Subcutaneous adipose tissue (tissue), 4 donors: Measurements from ENCODE around the gene MAP2K1. TPM values are rescaled to one million over a fixed set of nuclear protein-coding genes. Genes with fewer than 3 reads are reported as not detected.

Source experiments
- CTCF ChIP-seq: fragments of 450-650 bp; IDR thresholded peaks from one replicate; pipeline ENCODE4 v1.5.1; 2016; ENCODE audit warnings: low read depth, mild to moderate bottlenecking, control low read depth, antibody characterized with exemption, moderate library complexity
- total RNA-seq, 4 donors: library from RNA; depleted of rRNA; stranded (reverse); fragments of >200 nt; gene quantifications; one replicate each; pipeline ENCODE4 v1.1.0, GENCODE V29; 2016

MAP2K1 gene
- total RNA-seq, 4 donors from 2014 or later = 57.6 to 70.7 (median 65.4) TPM

- no peak for TF ChIP-seq CTCF
Measured at GRCh38 chr15:66401130-66402021, 14.7 kb downstream of the MAP2K1 start.

- TF ChIP-seq CTCF = no peak
Measured at GRCh38 chr15:66402761-66403284, 16.1 kb downstream of the MAP2K1 start.

- no peak for TF ChIP-seq CTCF
Measured at GRCh38 chr15:66403323-66403722, 16.6 kb downstream of the MAP2K1 start.

- TF ChIP-seq CTCF = no peak
Measured at GRCh38 chr15:66404122-66404521, 17.4 kb downstream of the MAP2K1 start.

GRCh38 chr15:66404532-66404931 is 17.8 kb downstream of the MAP2K1 start:
- no peak for TF ChIP-seq CTCF

GRCh38 chr15:66405007-66405406 is 18.3 kb downstream of the MAP2K1 start:
- TF ChIP-seq CTCF = no peak

- no peak for TF ChIP-seq CTCF
Measured at GRCh38 chr15:66405615-66406014, 18.9 kb downstream of the MAP2K1 start.
